ENCODE results near the gene CCNI2.
"Not testable (repeated sequence)": the region's sequence is repeated elsewhere in the genome, so short reads cannot be mapped to it uniquely, and the experiment has no call there.

CCNI2 gene

GRCh38 chr5:132799392-132799791 lies 52.2 kb downstream of the CCNI2 start:
- Histone ChIP-seq H3K36me3 (ENCODE audit: insufficient read depth, low read length) (no peaks in the 10 kb centered on the region), H3K27me3 (ENCODE audit: insufficient read depth, low read length) (peaks cover 3% of the 10 kb centered on the region; the same call in 1 of the 2 replicates), H3F3A (ENCODE audit: insufficient read depth, low read length) (no peaks in the 10 kb centered on the region), H3K79me2 (ENCODE audit: insufficient read depth, low read length) (no peaks in the 10 kb centered on the region), H3K27ac (ENCODE audit: low read depth, low read length, poor library complexity, severe bottlenecking) (no peak overlapping the region), H3K4me3 (ENCODE audit: low read depth, low read length, poor library complexity, severe bottlenecking) (no peak overlapping the region), H3K9me2 (ENCODE audit: low read depth, low read length) (no peaks in the 10 kb centered on the region), H3K4me1 (ENCODE audit: insufficient read depth, low read length, severe bottlenecking) (no peaks in the 10 kb centered on the region), H3K4me2 (ENCODE audit: low read length) (no peak overlapping the region), H3K9ac (ENCODE audit: low read length) (no peak overlapping the region), H4K20me1 (ENCODE audit: insufficient read depth, low read length) (no peaks in the 10 kb centered on the region), H3K9me3 (ENCODE audit: low read length) (no peaks in the 10 kb centered on the region), H2AFZ (ENCODE audit: low read length) (no peak overlapping the region)
- TF ChIP-seq CTCF (IDR thresholded peaks at IDR 0.05; ENCODE audit: low read length) (no peak), EZH2 (IDR thresholded peaks at IDR 0.05; ENCODE audit: borderline replicate concordance, low read length) (no peak)

- H3K9ac ChIP-seq (ENCODE audit: low read length) = no peak overlapping the region
- H3F3A ChIP-seq (ENCODE audit: insufficient read depth, low read length) = no peaks in the 10 kb centered on the region
- H3K27ac ChIP-seq (ENCODE audit: low read depth, low read length, poor library complexity, severe bottlenecking) = no peak overlapping the region
- no peaks in the 10 kb centered on the region for H3K9me3 ChIP-seq (ENCODE audit: low read length)
- no peaks in the 10 kb centered on the region for H3K4me1 ChIP-seq (ENCODE audit: insufficient read depth, low read length, severe bottlenecking)
- H3K79me2 ChIP-seq (ENCODE audit: insufficient read depth, low read length) = no peaks in the 10 kb centered on the region
- no peak overlapping the region for H2AFZ ChIP-seq (ENCODE audit: low read length)
- TF ChIP-seq CTCF (IDR thresholded peaks at IDR 0.05; ENCODE audit: low read length) (no peak), EZH2 (IDR thresholded peaks at IDR 0.05; ENCODE audit: borderline replicate concordance, low read length) (no peak)
- H3K4me3 ChIP-seq (ENCODE audit: low read depth, low read length, poor library complexity, severe bottlenecking) = no peak overlapping the region
- no peaks in the 10 kb centered on the region for H3K27me3 ChIP-seq (ENCODE audit: insufficient read depth, low read length)
- H3K4me2 ChIP-seq (ENCODE audit: low read length) = no peak overlapping the region
- H3K9me2 ChIP-seq (ENCODE audit: low read depth, low read length) = no peaks in the 10 kb centered on the region
- no peaks in the 10 kb centered on the region for H4K20me1 ChIP-seq (ENCODE audit: insufficient read depth, low read length)
- H3K36me3 ChIP-seq (ENCODE audit: insufficient read depth, low read length) = no peaks in the 10 kb centered on the region
Observed at GRCh38 chr5:132800545-132800944, 53.3 kb downstream of the CCNI2 start.

GRCh38 chr5:132802044-132802684 lies 54.9 kb downstream of the CCNI2 start:
- H3K4me1 ChIP-seq (ENCODE audit: insufficient read depth, low read length, severe bottlenecking) = no peaks in the 10 kb centered on the region
- no peaks in the 10 kb centered on the region for H3K36me3 ChIP-seq (ENCODE audit: insufficient read depth, low read length)
- no peaks in the 10 kb centered on the region for H4K20me1 ChIP-seq (ENCODE audit: insufficient read depth, low read length)
- no peak overlapping the region for H2AFZ ChIP-seq (ENCODE audit: low read length)
- TF ChIP-seq CTCF (IDR thresholded peaks at IDR 0.05; ENCODE audit: low read length) = no peak
- no peak for TF ChIP-seq EZH2 (IDR thresholded peaks at IDR 0.05; ENCODE audit: borderline replicate concordance, low read length)
- no peaks in the 10 kb centered on the region for H3K9me3 ChIP-seq (ENCODE audit: low read length)
- no peak overlapping the region for H3K4me3 ChIP-seq (ENCODE audit: low read depth, low read length, poor library complexity, severe bottlenecking)
- H3K9me2 ChIP-seq (ENCODE audit: low read depth, low read length) = no peaks in the 10 kb centered on the region
- H3K4me2 ChIP-seq (ENCODE audit: low read length) = no peak overlapping the region
- H3F3A ChIP-seq (ENCODE audit: insufficient read depth, low read length) = no peaks in the 10 kb centered on the region
- H3K27me3 ChIP-seq (ENCODE audit: insufficient read depth, low read length) = no peaks in the 10 kb centered on the region
- H3K27ac ChIP-seq (ENCODE audit: low read depth, low read length, poor library complexity, severe bottlenecking) = no peak overlapping the region
- no peak overlapping the region for H3K9ac ChIP-seq (ENCODE audit: low read length)
- no peaks in the 10 kb centered on the region for H3K79me2 ChIP-seq (ENCODE audit: insufficient read depth, low read length)

GRCh38 chr5:132802685-132803066 lies 55.5 kb downstream of the CCNI2 start:
- H3K27ac ChIP-seq (ENCODE audit: low read depth, low read length, poor library complexity, severe bottlenecking); H3K9me3 ChIP-seq (ENCODE audit: low read length); H3F3A ChIP-seq (ENCODE audit: insufficient read depth, low read length); H3K4me1 ChIP-seq (ENCODE audit: insufficient read depth, low read length, severe bottlenecking); H4K20me1 ChIP-seq (ENCODE audit: insufficient read depth, low read length); H3K27me3 ChIP-seq (ENCODE audit: insufficient read depth, low read length); H3K36me3 ChIP-seq (ENCODE audit: insufficient read depth, low read length); H3K9ac ChIP-seq (ENCODE audit: low read length); H3K4me3 ChIP-seq (ENCODE audit: low read depth, low read length, poor library complexity, severe bottlenecking); H3K4me2 ChIP-seq (ENCODE audit: low read length); H3K79me2 ChIP-seq (ENCODE audit: insufficient read depth, low read length); H3K9me2 ChIP-seq (ENCODE audit: low read depth, low read length); H2AFZ ChIP-seq (ENCODE audit: low read length): not testable (repeated sequence)

All from OCI-LY1 (cell line).